Adipocyte (in vitro differentiated cells): ENCODE measurements around the gene NKX1-1.

Experiments used
- DNase-seq: peaks from one replicate; pipeline ENCODE4 v3.0.0-alpha.2; 2015; ENCODE audit warnings: low read depth
- H3K27me3 ChIP-seq: replicated peaks from 2 replicates; pipeline ENCODE4 v1.7.0; 2013; ENCODE audit warnings: mild to moderate bottlenecking, low read length, moderate library complexity; ENCODE audit not compliant: control insufficient read depth, insufficient read depth
- H3K36me3 ChIP-seq: 2 replicates; pipeline ENCODE4 v1.7.0; 2013; ENCODE audit warnings: low read length, mild to moderate bottlenecking, moderate library complexity; ENCODE audit not compliant: control insufficient read depth, insufficient read depth, severe bottlenecking
- H3K4me1 ChIP-seq: 2 replicates; pipeline ENCODE4 v1.7.0; 2013; ENCODE audit warnings: mild to moderate bottlenecking, low read length, moderate library complexity; ENCODE audit not compliant: control insufficient read depth, insufficient read depth
- H3K4me3 ChIP-seq: 2 replicates; pipeline ENCODE4 v1.7.0; 2013; ENCODE audit warnings: mild to moderate bottlenecking, low read length, moderate library complexity
- H3K9ac ChIP-seq: 2 replicates; pipeline ENCODE4 v1.7.0; 2013; ENCODE audit warnings: mild to moderate bottlenecking, low read length, moderate library complexity
- H3K9me3 ChIP-seq: 2 replicates; pipeline ENCODE4 v1.7.0; 2013; ENCODE audit warnings: mild to moderate bottlenecking, low read length, moderate library complexity; ENCODE audit not compliant: control insufficient read depth

Gene NKX1-1

GRCh38 chr4:1357356-1358248 lies 48.6 kb downstream of the NKX1-1 start:
- Histone ChIP-seq H3K9me3 (no peaks in the 10 kb centered on the region), H3K36me3 (peaks cover 50% of the 10 kb centered on the region), H3K9ac (no peak overlapping the region), H3K4me3 (no peak overlapping the region), H3K27me3 (no peaks in the 10 kb centered on the region), H3K4me1 (peaks cover 14% of the 10 kb centered on the region)
- no peak for DNase-seq

- H3K9ac ChIP-seq: no peak overlapping the region
- H3K36me3 ChIP-seq: peaks cover 56% of the 10 kb centered on the region
- no peaks in the 10 kb centered on the region for H3K27me3 ChIP-seq
- peaks cover 14% of the 10 kb centered on the region for H3K4me1 ChIP-seq
- H3K9me3 ChIP-seq: no peaks in the 10 kb centered on the region
- DNase-seq: peak; percentile 73
- no peak overlapping the region for H3K4me3 ChIP-seq
Observed at GRCh38 chr4:1356181-1356998, 49.9 kb downstream of the NKX1-1 start.

GRCh38 chr4:1355378-1355777 lies 50.9 kb downstream of the NKX1-1 start:
- Histone ChIP-seq H3K27me3 (no peaks in the 10 kb centered on the region), H3K9ac (no peak overlapping the region), H3K4me3 (no peak overlapping the region), H3K36me3 (peaks cover 57% of the 10 kb centered on the region), H3K9me3 (no peaks in the 10 kb centered on the region), H3K4me1 (peaks cover 7% of the 10 kb centered on the region)
- DNase-seq: no peak

- no peak for DNase-seq
- no peaks in the 10 kb centered on the region for H3K27me3 ChIP-seq
- no peaks in the 10 kb centered on the region for H3K9me3 ChIP-seq
- peaks cover 2% of the 10 kb centered on the region for H3K4me1 ChIP-seq
- peaks cover 62% of the 10 kb centered on the region for H3K36me3 ChIP-seq
- H3K4me3 ChIP-seq: no peak overlapping the region
- no peak overlapping the region for H3K9ac ChIP-seq
Observed at GRCh38 chr4:1354983-1355275, 51.3 kb downstream of the NKX1-1 start.

GRCh38 chr4:1354136-1354982 lies 51.9 kb downstream of the NKX1-1 start:
- H3K9me3 ChIP-seq: no peaks in the 10 kb centered on the region
- H3K4me1 ChIP-seq: no peaks in the 10 kb centered on the region
- H3K9ac ChIP-seq: no peak overlapping the region
- peaks cover 62% of the 10 kb centered on the region for H3K36me3 ChIP-seq
- no peaks in the 10 kb centered on the region for H3K27me3 ChIP-seq
- no peak for DNase-seq
- H3K4me3 ChIP-seq: no peak overlapping the region

- Histone ChIP-seq H3K9me3 (no peaks in the 10 kb centered on the region), H3K36me3 (peaks cover 55% of the 10 kb centered on the region), H3K4me3 (no peak overlapping the region), H3K9ac (no peak overlapping the region), H3K4me1 (peaks cover 3% of the 10 kb centered on the region), H3K27me3 (no peaks in the 10 kb centered on the region)
- no peak for DNase-seq
Observed at GRCh38 chr4:1353186-1354055, 52.8 kb downstream of the NKX1-1 start.
